Trophoblast cell (in vitro differentiated cells and primary cell): Measurements from ENCODE around the gene TRERF1.
A peak's percentile ranks its signal among the peaks of the same experiment; 100 is the strongest.
"Not testable (repeated sequence)": the region's sequence is repeated elsewhere in the genome, so short reads cannot be mapped to it uniquely, and the experiment has no call there.

ENCODE experiments used
- DNase-seq, 2 donors: peaks; one replicate each; pipeline ENCODE4 v3.0.0-alpha.2; 2016
- H2AFZ ChIP-seq: 2 replicates; pipeline ENCODE4 v1.6.1; 2013; ENCODE audit warnings: low read length, moderate library complexity, mild to moderate bottlenecking; ENCODE audit not compliant: insufficient read depth, poor library complexity
- H2AK5ac ChIP-seq: 2 replicates; pipeline ENCODE4 v1.6.1; 2013; ENCODE audit warnings: mild to moderate bottlenecking, low read length
- H2BK120ac ChIP-seq: 2 replicates; pipeline ENCODE4 v1.6.1; 2013; ENCODE audit warnings: low read length, mild to moderate bottlenecking, moderate library complexity; ENCODE audit not compliant: insufficient read depth, poor library complexity
- H2BK12ac ChIP-seq: 2 replicates; pipeline ENCODE4 v1.6.1; 2013; ENCODE audit warnings: mild to moderate bottlenecking, low read length, moderate library complexity
- H2BK5ac ChIP-seq: 2 replicates; pipeline ENCODE4 v1.6.1; 2013; ENCODE audit warnings: low read length, low read depth, moderate library complexity, mild to moderate bottlenecking; ENCODE audit not compliant: poor library complexity
- H3K14ac ChIP-seq: 2 replicates; pipeline ENCODE4 v1.6.1; 2013; ENCODE audit warnings: mild to moderate bottlenecking, low read length
- H3K18ac ChIP-seq: 2 replicates; pipeline ENCODE4 v1.6.1; 2013; ENCODE audit warnings: mild to moderate bottlenecking, low read length
- H3K23ac ChIP-seq: 2 replicates; pipeline ENCODE4 v1.6.1; 2013; ENCODE audit warnings: low read length
- H3K27ac ChIP-seq: 2 replicates; pipeline ENCODE4 v1.5.1; 2013; ENCODE audit warnings: low read depth, mild to moderate bottlenecking, inconsistent platforms, low read length, moderate library complexity
- H3K27me3 ChIP-seq: 2 replicates; pipeline ENCODE4 v1.6.1; 2013; ENCODE audit warnings: inconsistent platforms, mild to moderate bottlenecking, low read length, moderate library complexity; ENCODE audit not compliant: insufficient read depth
- H3K36me3 ChIP-seq, 2 experiments: 1 replicate in 1 of 2; 2 replicates in 1 of 2; pipeline ENCODE4 v1.6.1; 2013; ENCODE audit warnings: low read length in 2 of 2, mild to moderate bottlenecking in 2 of 2, moderate library complexity in 1 of 2; ENCODE audit not compliant: insufficient read depth in 2 of 2, control insufficient read depth in 1 of 2
- H3K4ac ChIP-seq: 2 replicates; pipeline ENCODE4 v1.6.1; 2013; ENCODE audit warnings: low read depth, mild to moderate bottlenecking, low read length, moderate library complexity
- H3K4me1 ChIP-seq, 2 experiments: 1 replicate in 1 of 2; 2 replicates in 1 of 2; pipeline ENCODE4 v1.6.1; 2013; ENCODE audit warnings: low read length in 2 of 2, mild to moderate bottlenecking in 2 of 2, moderate library complexity in 1 of 2; ENCODE audit not compliant: insufficient read depth in 2 of 2, control insufficient read depth in 1 of 2
- H3K4me2 ChIP-seq: 2 replicates; pipeline ENCODE4 v1.6.1; 2013; ENCODE audit warnings: inconsistent platforms, mild to moderate bottlenecking, low read length, moderate library complexity
- H3K4me3 ChIP-seq: 2 replicates; pipeline ENCODE4 v1.5.1; 2013; ENCODE audit warnings: mild to moderate bottlenecking, low read depth, low read length, inconsistent platforms
- H3K79me1 ChIP-seq: one replicate; pipeline ENCODE4 v1.6.1; 2013; ENCODE audit warnings: low read length
- H3K79me2 ChIP-seq: 2 replicates; pipeline ENCODE4 v1.6.1; 2013; ENCODE audit warnings: low read length, mild to moderate bottlenecking; ENCODE audit not compliant: control insufficient read depth, insufficient read depth, poor library complexity
- H3K9ac ChIP-seq: 2 replicates; pipeline ENCODE4 v1.6.1; 2013; ENCODE audit warnings: mild to moderate bottlenecking, low read length
- H3K9me3 ChIP-seq: 2 replicates; pipeline ENCODE4 v1.6.1; 2013; ENCODE audit warnings: low read depth, mild to moderate bottlenecking, control low read depth, inconsistent platforms, low read length; ENCODE audit not compliant: insufficient read depth
- H4K12ac ChIP-seq: 2 replicates; pipeline ENCODE4 v1.6.1; 2013; ENCODE audit warnings: low read depth, mild to moderate bottlenecking, low read length, moderate library complexity
- H4K8ac ChIP-seq: 2 replicates; pipeline ENCODE4 v1.6.1; 2013; ENCODE audit warnings: low read depth, mild to moderate bottlenecking, low read length, moderate library complexity
- H4K91ac ChIP-seq: one replicate; pipeline ENCODE4 v1.6.1; 2013; ENCODE audit warnings: low read depth, mild to moderate bottlenecking, low read length, moderate library complexity
- WGBS: extraction: QIAGEN DNeasy Blood & Tissue Kit; methylation state at CpG from one replicate; pipeline ENCODE4 v1.1.7; 2013; ENCODE audit warnings: missing lambda C conversion rate; ENCODE audit not compliant: insufficient read length, insufficient coverage; ENCODE audit errors: extremely low coverage; 5-methylcytosine and 5-hydroxymethylcytosine counted together

The TRERF1 gene

GRCh38 chr6:42446996-42447395 lies 4.7 kb downstream of the TRERF1 start:
- no peak overlapping the region for H3K4me3 ChIP-seq
- no peak overlapping the region for H4K8ac ChIP-seq
- peaks cover 8% of the 10 kb centered on the region for H3K79me1 ChIP-seq
- no peak overlapping the region for H3K18ac ChIP-seq
- peaks cover 16 to 28% of the 10 kb centered on the region in 2 experiments for H3K4me1 ChIP-seq
- no peaks in the 10 kb centered on the region for H3K9me3 ChIP-seq
- no peaks in the 10 kb centered on the region for H3K79me2 ChIP-seq
- H2AK5ac ChIP-seq: no peak overlapping the region
- no peak overlapping the region for H3K14ac ChIP-seq
- H3K27me3 ChIP-seq: no peaks in the 10 kb centered on the region
- H3K23ac ChIP-seq: no peak overlapping the region
- H2BK5ac ChIP-seq: no peak overlapping the region
- no peak overlapping the region for H3K4ac ChIP-seq
- H2AFZ ChIP-seq: no peak overlapping the region
- no peak overlapping the region for H3K9ac ChIP-seq
- no peak for DNase-seq
- no peaks in the 10 kb centered on the region for H3K36me3 ChIP-seq
- H4K91ac ChIP-seq: no peak overlapping the region
- H3K27ac ChIP-seq: no peak overlapping the region
- H2BK12ac ChIP-seq: no peak overlapping the region
- no peak overlapping the region for H3K4me2 ChIP-seq
- no CpG with 5 or more reads among the region's 3 CpGs for WGBS
- H4K12ac ChIP-seq: no peak overlapping the region
- H2BK120ac ChIP-seq: no peak overlapping the region

- Histone ChIP-seq H2BK12ac (no peak overlapping the region), H3K4ac (no peak overlapping the region), H2AFZ (no peak overlapping the region), H3K14ac (no peak overlapping the region), H3K9ac (no peak overlapping the region), H3K4me1 (peaks cover 20 to 32% of the 10 kb centered on the region in 2 experiments), H4K12ac (no peak overlapping the region), H2BK5ac (no peak overlapping the region), H3K27ac (no peak overlapping the region), H2AK5ac (no peak overlapping the region), H3K79me2 (no peaks in the 10 kb centered on the region), H3K79me1 (peaks cover 12% of the 10 kb centered on the region), H3K18ac (no peak overlapping the region), H3K9me3 (no peaks in the 10 kb centered on the region), H3K36me3 (no peaks in the 10 kb centered on the region), H3K4me3 (no peak overlapping the region), H3K23ac (no peak overlapping the region), H3K4me2 (no peak overlapping the region), H4K8ac (no peak overlapping the region), H4K91ac (no peak overlapping the region), H3K27me3 (no peaks in the 10 kb centered on the region), H2BK120ac (no peak overlapping the region)
- WGBS: no CpG with 5 or more reads among the region's 5 CpGs
- no peak for DNase-seq
Measured at GRCh38 chr6:42446370-42446769, 5.4 kb downstream of the TRERF1 start.

GRCh38 chr6:42445955-42446354 lies 5.8 kb downstream of the TRERF1 start:
- not testable (repeated sequence) for H3K14ac ChIP-seq, H3K4me2 ChIP-seq, H3K27ac ChIP-seq, H4K12ac ChIP-seq, DNase-seq, H2AFZ ChIP-seq, H3K9me3 ChIP-seq, H3K4me3 ChIP-seq, H4K8ac ChIP-seq, H3K36me3 ChIP-seq, H4K91ac ChIP-seq, H2BK120ac ChIP-seq, H3K23ac ChIP-seq, H3K4ac ChIP-seq, H3K27me3 ChIP-seq, H3K9ac ChIP-seq, H2AK5ac ChIP-seq, H2BK12ac ChIP-seq, H3K18ac ChIP-seq, H2BK5ac ChIP-seq, H3K79me2 ChIP-seq
- Histone ChIP-seq H3K4me1 (peaks cover 21 to 29% of the 10 kb centered on the region in 2 experiments), H3K79me1 (peaks cover 12% of the 10 kb centered on the region)
- no CpG with 5 or more reads among the region's 7 CpGs for WGBS

GRCh38 chr6:42443312-42444060 lies 8.2 kb downstream of the TRERF1 start:
- Histone ChIP-seq H3K4me2 (no peak overlapping the region), H4K8ac (peak overlapping the region; percentile 17), H2AFZ (no peak overlapping the region), H2AK5ac (no peak overlapping the region), H3K36me3 (no peaks in the 10 kb centered on the region), H2BK120ac (peak overlapping the region; percentile 72), H3K79me1 (peaks cover 17% of the 10 kb centered on the region), H3K4me1 (peaks cover 34% of the 10 kb centered on the region in 2 experiments), H3K79me2 (no peaks in the 10 kb centered on the region), H4K91ac (peak overlapping the region; percentile 26), H3K4me3 (no peak overlapping the region), H3K27ac (peak overlapping the region; percentile 4), H3K18ac (peak overlapping the region; percentile 37), H3K9me3 (no peaks in the 10 kb centered on the region), H3K9ac (no peak overlapping the region), H3K4ac (peak overlapping the region; percentile 24), H2BK5ac (peak overlapping the region; percentile 81), H3K23ac (no peak overlapping the region), H3K27me3 (no peaks in the 10 kb centered on the region), H3K14ac (no peak overlapping the region), H2BK12ac (peak overlapping the region; percentile 81), H4K12ac (no peak overlapping the region)
- no peak for DNase-seq
- no CpG with 5 or more reads among the region's 11 CpGs for WGBS
